SK-N-SH (cell line): ENCODE data around the gene RAI1. TPM values are rescaled to one million over a fixed set of nuclear protein-coding genes. Genes with fewer than 3 reads are reported as not detected.

Experiments
- CTCF ChIA-PET: fragments of 300-600, 350-600 bp; formaldehyde crosslinking; extraction: SDS; loops from one replicate; lab custom pipeline; 2021; lab: Yijun Ruan, JAX
- POLR2A ChIA-PET: fragments of 350-600 bp; sonication (Branson Sonifier 250); formaldehyde crosslinking; extraction: SDS; loops from one replicate; lab custom pipeline; 2020; ENCODE audit warnings: antibody characterized with exemption, inconsistent platforms; lab: Yijun Ruan, JAX
- DNase-seq: peaks from one replicate; pipeline ENCODE4 v3.0.0; 2012
- H2AFZ ChIP-seq: fragments of 200-600 bp; sonication (generic); 2 replicates; pipeline ENCODE4 v1.8.1; 2016; ENCODE audit warnings: antibody characterized with exemption, mild to moderate bottlenecking, low read depth
- H3F3A ChIP-seq: fragments of 200-600 bp; sonication (generic); replicated peaks from 2 replicates; pipeline ENCODE3; 2016; ENCODE audit warnings: antibody characterized with exemption, mild to moderate bottlenecking; ENCODE audit not compliant: insufficient read depth
- H3K27ac ChIP-seq, 2 experiments: fragments of 200-500 bp in 1 of 2; fragments of 200-600 bp in 1 of 2; sonication (Bioruptor generic) in 1 of 2; sonication (generic), shearing (Covaris generic) in 1 of 2; 2 replicates each; pipeline versions ENCODE4 v1.5.1 to v1.6.1; 2014 to 2016; ENCODE audit warnings: low read depth in 2 of 2, inconsistent platforms in 1 of 2, low read length in 1 of 2, mild to moderate bottlenecking in 1 of 2, mixed read lengths in 1 of 2
- H3K27me3 ChIP-seq: fragments of 200-600 bp; sonication (generic), shearing (Covaris generic); 2 replicates; pipeline ENCODE4 v1.6.1; 2016; ENCODE audit warnings: mixed run types; ENCODE audit not compliant: insufficient read depth
- H3K36me3 ChIP-seq, 2 experiments: fragments of 200-500 bp in 1 of 2; fragments of 200-600 bp in 1 of 2; sonication (Bioruptor generic) in 1 of 2; sonication (generic) in 1 of 2; replicated peaks in 1 of 2; 2 replicates each; pipeline versions ENCODE3 to v1.5.1; 2014 to 2016; ENCODE audit warnings: low read length in 1 of 2, mild to moderate bottlenecking in 1 of 2; ENCODE audit not compliant: insufficient read depth in 2 of 2, control insufficient read depth in 1 of 2
- H3K4me1 ChIP-seq, 2 experiments: fragments of 200-500 bp in 1 of 2; fragments of 200-600 bp in 1 of 2; sonication (Bioruptor generic) in 1 of 2; sonication (generic), shearing (Covaris generic) in 1 of 2; 2 replicates each; pipeline versions ENCODE4 v1.5.1 to v1.6.1; 2014 to 2016; ENCODE audit warnings: low read depth in 1 of 2, low read length in 1 of 2, mixed run types in 1 of 2; ENCODE audit not compliant: insufficient read depth in 2 of 2, control insufficient read depth in 1 of 2
- H3K4me2 ChIP-seq: fragments of 200-600 bp; sonication (generic), shearing (Covaris generic); 2 replicates; pipeline ENCODE4 v1.6.1; 2017; ENCODE audit warnings: mixed run types
- H3K4me3 ChIP-seq, 2 experiments: fragments of 200-500 bp in 1 of 2; fragments of 200-600 bp in 1 of 2; sonication (Bioruptor generic) in 1 of 2; sonication (generic), shearing (Covaris generic) in 1 of 2; 2 replicates each; pipeline versions ENCODE4 v1.5.1 to v1.8.1; 2014 to 2016; ENCODE audit warnings: low read depth in 2 of 2, inconsistent platforms in 1 of 2, low read length in 1 of 2, mild to moderate bottlenecking in 1 of 2, mixed read lengths in 1 of 2, moderate library complexity in 1 of 2
- H3K79me2 ChIP-seq: fragments of 200-600 bp; sonication (generic); 2 replicates; pipeline ENCODE4 v1.8.1; 2017; ENCODE audit warnings: mild to moderate bottlenecking; ENCODE audit not compliant: insufficient read depth
- H3K9ac ChIP-seq: fragments of 200-600 bp; sonication (generic); 2 replicates; pipeline ENCODE4 v1.6.1; 2017; ENCODE audit warnings: mixed run types
- H3K9me2 ChIP-seq: fragments of 200-600 bp; sonication (generic); 2 replicates; pipeline ENCODE4 v1.6.1; 2017; ENCODE audit warnings: mixed run types
- H3K9me3 ChIP-seq: fragments of 200-600 bp; sonication (generic); 2 replicates; pipeline ENCODE4 v1.6.1; 2017; ENCODE audit warnings: mixed run types, mild to moderate bottlenecking, moderate library complexity
- H4K20me1 ChIP-seq: fragments of 200-600 bp; sonication (generic); 2 replicates; pipeline ENCODE4 v1.6.1; 2017; ENCODE audit warnings: mild to moderate bottlenecking, mixed run types; ENCODE audit not compliant: insufficient read depth
- FOSL2 ChIP-seq: IDR thresholded peaks from 2 replicates; pipeline ENCODE4 v1.4.0; 2012; ENCODE audit warnings: low read depth, mild to moderate bottlenecking, moderate library complexity, borderline replicate concordance
- GATA2 ChIP-seq: sonication (generic); formaldehyde crosslinking; IDR thresholded peaks from 2 replicates; pipeline ENCODE4 v1.5.0; 2020; ENCODE audit warnings: mild to moderate bottlenecking, missing genetic modification reagents
- NRF1 ChIP-seq: IDR thresholded peaks from 2 replicates; pipeline ENCODE4 v1.6.1; 2012; ENCODE audit warnings: low read depth, mild to moderate bottlenecking, low read length
- RAD21 ChIP-seq: IDR thresholded peaks from 2 replicates; pipeline ENCODE4 v1.6.1; 2012; ENCODE audit warnings: mild to moderate bottlenecking, low read length
- RFX5 ChIP-seq: IDR thresholded peaks from 2 replicates; pipeline ENCODE4 v1.6.1; 2012; ENCODE audit warnings: mild to moderate bottlenecking, improper control_type of control experiment, low read length
- TEAD4 ChIP-seq: IDR thresholded peaks from 2 replicates; pipeline ENCODE4 v1.4.0; 2012; ENCODE audit warnings: mild to moderate bottlenecking, borderline replicate concordance; ENCODE audit not compliant: insufficient read depth
- WGBS: methylation state at CpG from one replicate; pipeline ENCODE4 v1.1.6; 2017; ENCODE audit warnings: low lambda C conversion rate; 5-methylcytosine and 5-hydroxymethylcytosine counted together
- polyA plus RNA-seq, 3 experiments: library from polyadenylated mRNA; depleted of rRNA; stranded (reverse); fragments of >200 nt; gene quantifications; 2 replicates each; pipeline ENCODE4 v1.2.3, GENCODE V29; 2012
- TF ChIP-seq, protein P1 (sequence below): IDR thresholded peaks from 2 replicates; pipeline ENCODE4 v1.4.0; 2012; ENCODE audit warnings: low read depth

RAI1 gene
- polyA plus RNA-seq, 1 of the 3 experiments (the other 2 are of a cell fraction): 4.7 TPM

DNA sequence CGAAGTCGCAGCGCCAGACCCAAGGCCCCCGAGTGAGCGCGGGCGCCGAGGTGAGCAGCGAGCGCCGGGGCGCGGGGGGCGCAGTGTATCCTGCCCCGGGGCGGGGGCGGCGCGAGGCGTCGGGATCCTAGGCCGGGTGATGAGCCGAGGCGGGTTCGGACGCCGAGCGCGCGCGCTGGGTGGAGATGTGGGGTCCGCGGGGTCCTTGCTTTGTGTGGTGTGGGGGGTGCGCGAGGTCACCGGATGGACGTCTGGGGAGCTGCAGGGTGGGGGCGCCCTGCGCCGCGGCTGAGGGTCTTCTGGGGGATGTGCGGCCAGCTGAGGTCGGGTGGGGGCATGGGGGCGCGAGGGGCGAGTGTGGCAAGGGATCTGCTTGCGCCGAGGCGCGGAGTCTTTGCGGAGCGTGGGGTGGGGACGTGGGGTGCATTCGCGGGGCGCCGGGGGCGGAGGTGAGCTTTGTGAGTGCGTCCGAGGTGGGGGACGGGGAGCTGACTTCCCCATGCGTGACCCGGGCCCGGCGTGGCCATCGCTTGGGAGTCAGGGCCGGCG lies 560 bp downstream of the RAI1 start:
- CTCF ChIA-PET: interaction anchor here (0.6 to 5.6 kb wide), 35 partner anchors 11 to 327 kb away, joined by 3 to 66 read pairs (median 5); partner anchors contain the start of gene SREBF1
- no peak overlapping the region for H2AFZ ChIP-seq
- no peaks in the 10 kb centered on the region for H3K9me2 ChIP-seq
- POLR2A ChIA-PET: interaction anchor here (0.6 to 2.3 kb wide), 8 partner anchors 11 to 178 kb away, joined by 3 to 9 read pairs (median 4); partner anchors contain the start of gene SREBF1
- no peaks in the 10 kb centered on the region for H3K9me3 ChIP-seq
- H3K4me3 ChIP-seq: peak overlapping the region; percentile 81 to 85
- H4K20me1 ChIP-seq: peaks cover 14% of the 10 kb centered on the region
- peaks cover 28 to 34% of the 10 kb centered on the region in 2 experiments for H3K4me1 ChIP-seq
- peak overlapping the region; percentile 94 to 96 for H3K27ac ChIP-seq
- H3K36me3 ChIP-seq: no peaks in the 10 kb centered on the region
- peaks cover 53% of the 10 kb centered on the region for H3K79me2 ChIP-seq
- TF ChIP-seq RAD21 (peak; percentile 33; the same call in 1 of the 2 replicates), FOSL2 (no peak), RFX5 (no peak), TEAD4 (no peak)
- TF ChIP-seq, protein P1, sequence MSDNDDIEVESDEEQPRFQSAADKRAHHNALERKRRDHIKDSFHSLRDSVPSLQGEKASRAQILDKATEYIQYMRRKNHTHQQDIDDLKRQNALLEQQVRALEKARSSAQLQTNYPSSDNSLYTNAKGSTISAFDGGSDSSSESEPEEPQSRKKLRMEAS: 0 out of 2 replicates have a peak, but pooled peaks have one; percentile 8
- 0% methylated on average over 8 of the region's 68 CpGs for WGBS
- peak; percentile 75 for DNase-seq
- H3F3A ChIP-seq: peaks cover 14% of the 10 kb centered on the region
- H3K27me3 ChIP-seq: no peaks in the 10 kb centered on the region
- H3K4me2 ChIP-seq: peak overlapping the region; percentile 97
- H3K9ac ChIP-seq: peak overlapping the region; percentile 95

DNA sequence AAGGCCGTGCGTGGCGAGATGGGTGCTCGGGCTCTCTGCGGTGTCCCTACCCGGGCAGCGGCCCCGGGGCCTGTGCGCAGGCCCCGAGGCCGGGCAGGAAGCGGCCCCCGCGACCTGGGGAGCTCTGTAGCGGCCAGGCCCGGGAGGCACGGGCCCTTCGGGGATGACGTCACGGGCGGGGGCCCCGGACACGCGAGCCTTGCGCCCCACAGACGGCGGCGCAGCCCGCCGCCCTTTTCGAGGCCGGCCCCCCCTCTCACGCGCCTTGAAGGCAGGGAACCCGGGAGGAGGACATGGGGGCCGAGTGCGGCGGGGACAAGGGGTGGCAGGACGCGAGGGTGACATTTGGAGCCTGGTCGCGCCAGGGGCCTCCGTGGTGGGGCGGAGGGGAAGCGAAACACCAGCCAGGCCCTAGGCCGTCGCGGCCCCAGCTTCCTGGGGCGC lies 1.1 kb downstream of the RAI1 start:
- peak overlapping the region; percentile 65; the same call in 1 of the 2 replicates for H2AFZ ChIP-seq
- TF ChIP-seq GATA2 (CRISPR knock-in tag): no peak
- TF ChIP-seq NRF1: 0 out of 2 replicates have a peak, but pooled peaks have one; percentile 22
- TF ChIP-seq, protein P1: 0 out of 2 replicates have a peak, but pooled peaks have one; percentile 3
- TF ChIP-seq, all 33 proteins: peak for 2
- 2% methylated on average over 18 of the region's 49 CpGs for WGBS
- Histone ChIP-seq H3K4me1 (peaks cover 33 to 38% of the 10 kb centered on the region in 2 experiments), H3K36me3 (no peaks in the 10 kb centered on the region), H3K4me3 (peak overlapping the region; percentile 81 to 85), H3K9me3 (no peaks in the 10 kb centered on the region), H4K20me1 (peaks cover 19% of the 10 kb centered on the region), H3K27me3 (no peaks in the 10 kb centered on the region), H3K9ac (peak overlapping the region; percentile 95), H3K79me2 (peaks cover 58% of the 10 kb centered on the region), H3K9me2 (no peaks in the 10 kb centered on the region), H3K4me2 (peak overlapping the region; percentile 97), H3F3A (peaks cover 14% of the 10 kb centered on the region), H3K27ac (peak overlapping the region; percentile 94 to 96)
- DNase-seq: peak; percentile 74
- ChIA-PET POLR2A (interaction anchor here (0.6 to 2.3 kb wide), 8 partner anchors 11 to 178 kb away, joined by 3 to 9 read pairs (median 4); partner anchors contain the start of gene SREBF1), CTCF (interaction anchor here (0.6 to 5.6 kb wide), 31 partner anchors 10 to 327 kb away, joined by 3 to 66 read pairs (median 5); partner anchors contain the start of gene SREBF1)
